Thoracic aorta (tissue), 2 donors: ENCODE measurements around the gene NBPF3. TPM values are rescaled to one million over a fixed set of nuclear protein-coding genes. Genes with fewer than 3 reads are reported as not detected.

ENCODE experiments used
- ATAC-seq: fragments of 150-250 bp; one replicate; pipeline ENCODE4 v1.8.0; 2017; ENCODE audit warnings: low read depth; ENCODE audit not compliant: insufficient number of reproducible peaks, low FRiP score
- DNase-seq: peaks from one replicate; pipeline ENCODE4 v3.0.0-alpha.2; 2020; ENCODE audit warnings: low spot score
- H3K27ac ChIP-seq, 2 donors: fragments of 200-600 bp; sonication (generic); 1 replicate in 1 of 2; 2 replicates in 1 of 2; pipeline ENCODE4 v1.5.1; 2016; ENCODE audit warnings: mild to moderate bottlenecking in 2 of 2, moderate library complexity in 2 of 2
- H3K27me3 ChIP-seq: fragments of 200-600 bp; sonication (generic); replicated peaks from 2 replicates; pipeline ENCODE4 v1.6.0; 2016; ENCODE audit warnings: mild to moderate bottlenecking; ENCODE audit not compliant: insufficient read depth
- H3K36me3 ChIP-seq: fragments of 200-600 bp; sonication (generic); one replicate; pipeline ENCODE4 v1.5.1; 2016
- H3K4me1 ChIP-seq, 2 donors: fragments of 200-600 bp; sonication (generic); 1 replicate in 1 of 2; 2 replicates in 1 of 2; pipeline versions ENCODE4 v1.5.1 to v1.6.0; 2016; ENCODE audit warnings: low read depth in 2 of 2, mild to moderate bottlenecking in 1 of 2; ENCODE audit not compliant: control insufficient read depth in 1 of 2
- H3K4me3 ChIP-seq: fragments of 200-600 bp; sonication (generic); 2 replicates; pipeline ENCODE4 v1.5.1; 2016; ENCODE audit warnings: mild to moderate bottlenecking
- H3K9me3 ChIP-seq: fragments of 200-600 bp; sonication (generic); 2 replicates; pipeline ENCODE4 v1.5.1; 2016
- CTCF ChIP-seq: fragments of 200-600 bp; sonication (generic); IDR thresholded peaks from one replicate; pipeline ENCODE4 v1.5.1; 2019; ENCODE audit warnings: antibody characterized with exemption
- total RNA-seq, 2 donors: library from RNA; depleted of rRNA; stranded (reverse); fragments of >200 nt; gene quantifications; one replicate each; pipeline versions ENCODE4 v1.1.0 to v1.2.3, GENCODE V29; 2016

The NBPF3 gene
- total RNA-seq, 2 donors from 2014 or later = 4.2 to 9.5 TPM

- H3K36me3 ChIP-seq = no peaks in the 10 kb centered on the region
- no peak for TF ChIP-seq CTCF
- H3K27me3 ChIP-seq = no peaks in the 10 kb centered on the region
- no peak overlapping the region for H3K4me3 ChIP-seq
- H3K27ac ChIP-seq = no peak overlapping the region
- DNase-seq (no peak), ATAC-seq (no peak)
- H3K9me3 ChIP-seq = no peaks in the 10 kb centered on the region
- H3K4me1 ChIP-seq = no peaks in the 10 kb centered on the region
Measured at GRCh38 chr1:21491488-21492355, 51.8 kb downstream of the NBPF3 start.

- H3K4me1 ChIP-seq = no peaks in the 10 kb centered on the region
- no peaks in the 10 kb centered on the region for H3K27me3 ChIP-seq
- H3K4me3 ChIP-seq = no peak overlapping the region
- no peaks in the 10 kb centered on the region for H3K9me3 ChIP-seq
- no peak for ATAC-seq
- H3K27ac ChIP-seq = no peak overlapping the region
- no peaks in the 10 kb centered on the region for H3K36me3 ChIP-seq
- no peak for DNase-seq
- TF ChIP-seq CTCF = no peak
Measured at GRCh38 chr1:21492356-21492625, 52.4 kb downstream of the NBPF3 start.

GRCh38 chr1:21494196-21494595 lies 54.3 kb downstream of the NBPF3 start:
- DNase-seq (no peak), ATAC-seq (no peak)
- H3K4me3 ChIP-seq = no peak overlapping the region
- no peaks in the 10 kb centered on the region for H3K36me3 ChIP-seq
- H3K27ac ChIP-seq = no peak overlapping the region
- no peaks in the 10 kb centered on the region for H3K4me1 ChIP-seq
- H3K27me3 ChIP-seq = no peaks in the 10 kb centered on the region
- no peak for TF ChIP-seq CTCF
- no peaks in the 10 kb centered on the region for H3K9me3 ChIP-seq

- no peaks in the 10 kb centered on the region for H3K36me3 ChIP-seq
- ATAC-seq = no peak
- no peak for DNase-seq
Measured at GRCh38 chr1:21495225-21495820, 55.4 kb downstream of the NBPF3 start.

More at GRCh38 chr1:21495225-21495820, 55.4 kb downstream of the NBPF3 start:
- no peaks in the 10 kb centered on the region for H3K9me3 ChIP-seq
- no peaks in the 10 kb centered on the region for H3K4me1 ChIP-seq
- no peaks in the 10 kb centered on the region for H3K27me3 ChIP-seq
- no peak overlapping the region for H3K4me3 ChIP-seq
- no peak overlapping the region for H3K27ac ChIP-seq
- TF ChIP-seq CTCF = no peak
